CD4-positive, alpha-beta T cell treated with Interleukin-15 for 4 hours (primary cell): ENCODE results near the gene ZNF74.
"Not testable (repeated sequence)": the region's sequence is repeated elsewhere in the genome, so short reads cannot be mapped to it uniquely, and the experiment has no call there.

Experiments
- DNase-seq: peaks from one replicate; pipeline ENCODE4 v3.0.0-alpha.2; 2020; ENCODE audit warnings: low spot score

ZNF74 gene

DNA sequence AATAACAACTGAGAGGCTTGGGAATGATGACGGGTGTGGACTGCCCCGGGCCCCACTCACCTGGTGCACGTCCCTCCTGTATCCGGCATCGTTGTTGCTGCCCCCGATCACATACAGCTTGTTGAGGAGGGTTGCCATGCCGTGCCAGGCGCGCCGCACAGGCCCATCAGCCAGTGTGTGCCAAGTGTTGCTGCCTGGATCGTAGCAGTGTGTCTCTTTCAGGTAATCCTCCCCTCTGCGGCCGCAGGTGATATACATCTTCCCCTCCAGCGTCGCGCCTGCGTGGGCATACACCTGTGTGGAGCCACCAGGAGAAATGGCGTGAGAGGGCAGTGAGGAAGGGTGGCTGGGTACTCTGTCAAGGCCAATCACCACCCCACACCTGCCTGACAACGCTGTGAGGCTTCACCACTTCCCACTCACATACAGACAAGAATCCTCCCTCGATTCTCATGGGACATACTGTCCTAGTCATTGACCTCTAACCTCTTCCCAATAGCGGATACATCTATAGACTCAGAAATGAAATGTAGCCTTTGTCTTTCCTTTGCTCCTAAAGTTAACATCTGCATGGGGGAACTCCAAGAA lies 52.5 kb downstream of the ZNF74 start:
- no peak for DNase-seq

DNA sequence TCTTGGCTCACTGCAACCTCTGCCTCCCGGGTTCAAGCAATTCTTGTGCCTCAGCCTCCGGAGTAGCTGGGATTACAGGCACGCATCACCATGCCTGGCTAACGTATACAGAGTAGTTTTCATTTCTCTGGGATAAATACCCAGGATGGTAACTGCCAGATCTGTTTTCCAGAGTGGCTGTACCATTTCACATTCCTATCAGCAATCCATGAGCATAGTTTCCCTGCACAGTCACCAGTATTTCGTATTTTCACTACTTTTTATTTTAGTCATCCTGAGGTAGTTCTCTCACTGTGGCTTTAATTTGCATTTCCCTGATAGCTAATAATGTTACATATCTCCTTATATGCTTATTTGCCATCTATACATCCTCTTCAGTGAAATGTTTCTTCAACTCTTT lies 54.7 kb downstream of the ZNF74 start:
- no peak for DNase-seq

DNA sequence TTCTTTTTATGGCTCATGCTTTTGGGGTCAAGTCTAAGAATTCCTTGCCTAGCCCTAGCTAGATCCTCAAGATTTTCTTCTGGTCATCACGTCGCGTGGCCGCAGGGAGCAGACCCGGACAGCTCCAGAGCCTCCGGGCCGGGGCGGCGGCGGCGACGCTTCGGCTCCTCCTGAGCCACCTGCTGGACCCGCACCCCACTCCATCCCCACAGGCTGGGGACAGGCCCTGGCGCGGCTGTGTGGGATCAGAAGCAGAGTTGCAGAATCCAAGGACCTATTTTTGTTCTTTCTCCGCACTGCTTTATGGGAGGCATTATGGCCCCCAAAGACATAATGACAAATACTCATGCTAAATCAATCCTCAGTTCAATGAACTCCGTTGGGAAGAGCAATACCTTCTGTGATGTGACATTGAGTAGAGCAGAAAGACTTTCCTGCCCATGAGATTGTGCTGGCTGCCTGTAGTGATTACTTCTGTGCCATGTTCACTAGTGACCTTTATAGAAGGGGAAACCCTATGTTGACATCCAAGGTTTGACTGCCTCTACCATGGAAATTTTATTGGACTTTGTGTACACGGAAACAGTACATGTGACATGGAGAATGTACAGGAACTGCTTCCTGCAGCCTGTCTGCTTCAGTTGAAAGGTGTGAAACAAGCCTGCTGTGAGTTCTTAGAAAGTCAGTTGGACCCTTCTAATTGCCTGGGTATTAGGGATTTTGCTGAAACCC lies 56.0 kb downstream of the ZNF74 start:
- DNase-seq: no peak

DNA sequence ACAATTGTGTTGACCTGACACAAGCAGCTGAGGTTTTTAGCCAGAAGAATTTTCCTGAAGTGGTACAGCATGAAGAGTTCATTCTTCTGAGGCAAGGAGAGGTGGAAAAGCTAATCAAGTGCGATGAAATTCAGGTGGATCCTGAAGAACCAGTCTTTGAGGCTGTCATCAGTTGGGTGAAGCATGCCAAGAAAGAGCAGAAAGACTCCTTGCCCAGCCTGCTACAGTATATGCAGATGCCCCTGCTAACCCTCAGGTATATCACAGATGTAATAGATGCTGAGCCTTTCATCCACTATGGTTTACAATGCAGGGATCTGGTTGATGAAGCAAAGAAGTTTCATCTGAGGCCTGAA lies 56.6 kb downstream of the ZNF74 start:
- DNase-seq: no peak

DNA sequence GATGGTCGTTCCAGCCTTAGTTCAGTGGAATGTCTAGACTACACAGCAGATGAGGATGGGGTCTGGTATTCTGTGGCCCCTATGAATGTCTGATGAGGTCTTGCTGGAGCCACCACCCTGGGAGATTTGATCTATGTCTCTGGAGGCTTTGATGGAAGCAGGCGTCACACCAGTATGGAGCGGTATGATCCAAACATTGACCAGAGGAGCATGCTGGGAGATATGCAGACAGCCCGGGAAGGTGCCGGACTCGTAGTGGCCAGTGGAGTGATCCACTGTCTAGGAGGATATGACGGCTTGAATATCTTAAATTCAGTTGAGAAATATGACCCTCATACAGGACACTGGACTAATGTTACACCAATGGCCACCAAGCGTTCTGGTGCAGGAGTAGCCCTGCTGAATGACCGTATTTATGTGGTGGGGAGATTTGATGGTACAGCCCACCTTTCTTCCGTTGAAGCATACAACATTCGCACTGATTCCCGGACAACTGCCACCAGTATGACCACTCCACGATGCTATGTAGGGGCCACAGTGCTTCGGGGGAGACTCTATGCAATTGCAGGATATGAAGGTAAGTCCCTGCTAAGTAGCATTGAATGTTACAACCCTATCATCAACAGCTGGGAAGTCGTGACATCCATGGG lies 57.3 kb downstream of the ZNF74 start:
- DNase-seq: not testable (repeated sequence)

DNA sequence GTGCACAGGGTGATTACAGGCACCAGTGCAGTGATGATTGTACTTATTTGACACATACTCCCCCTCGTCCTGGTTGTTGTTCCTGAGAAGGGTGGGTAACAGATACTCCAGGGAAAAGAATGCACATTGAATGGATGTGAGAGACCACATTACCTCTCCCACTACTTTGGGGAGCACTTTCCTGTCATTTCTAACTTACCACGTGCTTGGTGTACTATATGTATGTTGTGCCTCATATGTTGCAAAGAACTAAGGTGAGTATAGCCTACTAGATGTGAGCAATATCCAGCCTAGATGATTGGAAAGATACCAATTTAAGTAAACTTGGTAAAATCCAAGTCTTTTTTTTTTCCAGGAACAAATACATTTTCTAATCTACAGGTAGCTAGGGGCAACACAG lies 58.0 kb downstream of the ZNF74 start:
- no peak for DNase-seq

DNA sequence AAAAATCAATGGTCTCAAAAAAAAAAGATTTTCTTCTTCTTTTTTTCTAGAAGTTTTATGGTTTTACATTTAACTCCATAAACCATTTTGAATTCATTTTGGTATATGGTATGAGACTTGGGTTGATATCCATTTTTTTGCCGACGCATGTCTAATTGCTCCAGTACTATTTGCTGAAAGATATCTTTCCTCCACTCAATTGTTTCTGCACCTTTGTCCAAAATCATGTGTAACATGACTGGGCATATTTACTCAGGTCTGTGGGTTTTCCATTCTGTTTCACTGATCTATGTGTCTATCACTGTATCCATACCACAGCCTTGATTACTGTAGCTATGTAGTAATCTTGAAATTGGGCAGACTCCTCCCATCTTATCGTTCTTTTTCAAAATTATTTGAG lies 59.3 kb downstream of the ZNF74 start:
- no peak for DNase-seq

DNA sequence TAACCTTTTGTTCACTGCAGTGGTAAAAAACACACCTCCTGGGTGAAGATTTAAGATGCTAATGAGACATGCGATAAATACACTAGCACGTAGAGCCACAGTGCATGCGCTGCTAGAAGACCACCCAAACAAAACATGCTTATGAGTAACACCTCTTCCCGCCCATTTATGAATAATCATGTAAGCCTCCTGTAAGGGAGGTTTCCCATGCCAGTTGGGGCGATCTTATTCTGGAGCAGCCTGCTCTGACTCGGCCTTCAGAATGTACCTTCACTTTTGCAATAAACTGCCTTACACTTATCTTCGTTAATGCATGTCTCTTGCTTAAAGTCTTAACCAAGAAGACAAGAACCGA lies 61.7 kb downstream of the ZNF74 start:
- DNase-seq: no peak

DNA sequence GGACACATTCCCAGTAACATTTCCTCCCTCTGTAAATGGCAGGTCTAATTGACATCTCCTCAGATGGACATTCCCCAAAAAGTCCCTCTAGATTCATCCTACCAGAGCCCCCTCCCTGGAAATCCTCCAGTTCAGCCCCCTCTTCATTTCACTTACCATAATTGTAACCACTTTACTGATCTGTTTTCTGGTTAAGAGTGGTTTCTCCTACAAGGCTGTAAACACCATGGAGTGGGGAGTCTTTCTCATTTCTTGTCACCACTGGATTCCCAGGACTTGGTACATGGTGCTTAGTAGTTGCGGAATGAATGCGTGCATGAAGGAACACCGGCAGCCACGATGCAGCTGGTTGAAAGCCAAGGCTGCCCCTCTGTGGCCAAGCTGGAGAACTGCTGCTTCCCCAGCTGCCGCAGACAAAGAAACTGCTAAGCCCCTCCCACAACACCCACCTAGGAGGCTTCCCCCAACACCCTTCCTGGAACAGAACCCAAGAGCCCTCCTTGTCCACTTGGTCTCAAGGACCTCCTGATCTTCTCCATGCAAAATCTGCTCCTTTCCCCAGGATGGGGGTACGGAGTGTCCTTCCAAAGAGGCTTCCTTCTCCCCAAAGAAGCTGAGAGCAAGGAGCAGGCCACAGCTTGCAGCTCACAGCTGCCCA lies 62.2 kb downstream of the ZNF74 start:
- DNase-seq: peak; percentile 77

DNA sequence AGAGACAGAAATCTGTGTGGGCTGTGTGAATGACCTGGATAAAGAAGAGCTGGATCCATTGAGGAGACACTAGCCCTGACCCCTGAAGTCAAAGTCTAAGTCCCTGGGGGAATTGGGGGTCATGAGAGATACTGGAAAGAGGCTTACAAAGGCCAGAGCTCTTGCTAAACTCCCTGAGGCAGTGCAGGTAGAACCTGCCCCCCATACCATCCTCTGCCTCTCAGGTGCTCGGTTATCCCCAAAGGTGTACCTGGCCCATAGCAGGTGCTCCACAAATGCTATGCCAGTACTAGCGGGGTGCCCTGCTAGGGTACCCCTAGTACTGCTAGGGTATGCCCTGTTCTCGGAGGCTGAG lies 62.7 kb downstream of the ZNF74 start:
- no peak for DNase-seq

DNA sequence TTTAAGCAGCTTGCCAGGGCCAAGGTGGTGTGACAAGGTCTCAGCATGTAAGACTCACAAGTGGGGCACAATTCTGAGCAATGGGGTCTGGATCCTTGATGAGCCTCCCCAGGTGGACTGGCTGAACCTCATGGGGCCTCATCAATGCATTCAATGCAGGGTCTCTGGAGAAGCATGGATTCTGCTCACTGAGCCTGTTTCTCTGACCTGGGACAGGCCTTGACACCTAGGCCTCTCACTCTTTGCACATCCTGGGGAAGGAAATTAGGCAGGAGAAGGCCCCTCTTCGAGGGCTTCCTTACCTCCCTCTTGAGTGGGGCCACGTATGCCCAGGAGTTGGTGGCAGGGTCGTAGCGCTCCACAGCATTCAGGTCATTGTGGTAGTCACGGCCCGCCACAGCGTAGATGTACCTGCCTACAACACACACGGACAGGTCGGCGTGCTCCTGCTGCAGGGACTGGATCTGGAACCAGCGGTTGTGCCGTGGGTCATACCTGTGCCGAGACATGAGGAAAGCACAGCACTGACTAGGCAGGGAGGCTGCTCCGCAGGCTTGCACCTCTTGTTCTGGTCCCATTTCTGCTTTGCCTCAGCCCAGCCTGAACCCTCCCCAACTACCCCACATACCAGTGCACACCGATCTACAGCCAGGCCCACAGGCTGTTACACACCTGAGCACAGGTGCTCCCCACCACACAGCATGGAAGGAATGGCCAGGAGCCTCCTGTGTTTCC lies 63.7 kb downstream of the ZNF74 start:
- no peak for DNase-seq
